GM18526 (cell line): Measurements from ENCODE around the gene ATP5PB.

Source experiments
- POLR2A ChIP-seq: IDR thresholded peaks from 3 replicates; pipeline ENCODE4 v1.6.1; 2011; ENCODE audit not compliant: insufficient read length; ENCODE audit errors: extremely low read depth

ATP5PB gene

GRCh38 chr1:111483876-111484275 lies 34.6 kb downstream of the ATP5PB start:
- TF ChIP-seq POLR2A: no peak

- no peak for TF ChIP-seq POLR2A
Observed at GRCh38 chr1:111484391-111485026, 35.2 kb downstream of the ATP5PB start.

- TF ChIP-seq POLR2A: no peak
Observed at GRCh38 chr1:111486431-111486830, 37.2 kb downstream of the ATP5PB start.

GRCh38 chr1:111487133-111487532 lies 37.9 kb downstream of the ATP5PB start:
- no peak for TF ChIP-seq POLR2A

- TF ChIP-seq POLR2A: no peak
Observed at GRCh38 chr1:111488669-111489068, 39.4 kb downstream of the ATP5PB start.

- TF ChIP-seq POLR2A: no peak
Observed at GRCh38 chr1:111489604-111490003, 40.3 kb downstream of the ATP5PB start.

- no peak for TF ChIP-seq POLR2A
Observed at GRCh38 chr1:111490220-111490619, 41.0 kb downstream of the ATP5PB start.

- no peak for TF ChIP-seq POLR2A
Observed at GRCh38 chr1:111491070-111491469, 41.8 kb downstream of the ATP5PB start.

- TF ChIP-seq POLR2A: no peak
Observed at GRCh38 chr1:111496398-111496797, 47.1 kb downstream of the ATP5PB start.

GRCh38 chr1:111497592-111497991 lies 48.3 kb downstream of the ATP5PB start:
- TF ChIP-seq POLR2A: no peak

- TF ChIP-seq POLR2A: no peak
Observed at GRCh38 chr1:111499026-111499785, 49.9 kb downstream of the ATP5PB start.

- TF ChIP-seq POLR2A: no peak
Observed at GRCh38 chr1:111501645-111502044, 52.4 kb downstream of the ATP5PB start.

GRCh38 chr1:111503585-111504060 lies 54.4 kb downstream of the ATP5PB start, which contains the start of the genes ADORA3 and TMIGD3:
Gene ADORA3 (minus strand): TSS chr1:111503633. CDS start chr1:111503354, 279 bp downstream.
Gene TMIGD3 (minus strand): TSS chr1:111503633. CDS start chr1:111503354, 279 bp downstream.
- no peak for TF ChIP-seq POLR2A

- no peak for TF ChIP-seq POLR2A
Observed at GRCh38 chr1:111504097-111504496, 54.8 kb downstream of the ATP5PB start.

GRCh38 chr1:111505641-111506119 lies 56.4 kb downstream of the ATP5PB start:
- TF ChIP-seq POLR2A: peak; percentile 29

- TF ChIP-seq POLR2A: no peak
Observed at GRCh38 chr1:111506561-111506960, 57.3 kb downstream of the ATP5PB start.
